HG02571 (cell line): ENCODE measurements around the gene OR6A2.

Source experiments
- ATAC-seq: cut with Tn5 transposase; IDR thresholded peaks from one replicate; pipeline ENCODE4 v1.9.1; 2021; ENCODE audit warnings: mild to moderate bottlenecking, moderate library complexity; ENCODE audit not compliant: unreplicated experiment

OR6A2 gene

DNA sequence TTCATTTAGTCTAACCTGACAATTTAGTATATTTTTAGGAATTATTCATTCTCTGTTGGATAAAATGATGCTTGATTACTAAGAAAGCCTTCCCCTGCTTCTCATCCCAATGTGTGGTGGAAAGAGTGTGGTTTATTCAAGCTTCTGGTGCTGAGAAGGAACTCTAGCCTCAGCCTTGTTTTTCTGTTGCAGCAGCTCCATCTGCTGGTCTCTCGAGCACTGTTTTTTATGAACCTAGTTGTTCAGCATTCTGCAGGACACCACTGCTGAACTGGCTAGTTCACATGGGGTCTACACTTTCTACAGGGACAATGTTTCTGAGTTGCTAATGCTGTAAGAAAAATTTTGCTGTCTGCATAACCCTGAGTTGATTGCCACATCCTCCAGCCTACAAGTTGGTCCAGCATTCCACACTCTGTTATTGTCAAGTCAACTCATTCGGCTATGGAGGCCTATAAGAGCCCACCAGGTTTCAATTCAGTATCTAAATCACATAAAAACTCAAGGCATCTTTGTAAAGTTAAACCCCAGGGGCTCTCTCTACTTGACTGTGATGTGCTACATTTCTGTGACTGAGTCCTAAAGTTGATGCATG is 42.0 kb downstream of the OR6A2 start:
- peak; percentile 61 for ATAC-seq

DNA sequence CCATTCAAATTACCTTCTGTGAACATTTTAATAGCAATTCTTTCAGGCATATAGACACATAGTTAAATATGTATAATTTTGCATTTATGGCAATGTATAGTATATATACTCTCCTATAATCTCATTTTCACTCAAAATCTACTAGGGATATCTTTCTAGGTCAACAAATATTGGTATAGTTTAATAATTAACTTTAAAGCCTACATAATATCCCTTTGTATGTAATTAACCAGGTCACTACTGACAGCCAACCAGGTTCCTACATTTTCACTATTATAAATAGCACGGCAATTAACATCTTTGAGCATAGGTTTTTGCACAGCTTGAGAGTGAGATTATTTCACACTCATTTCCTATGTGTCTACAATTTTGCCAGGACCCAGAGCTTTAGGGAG is 43.5 kb downstream of the OR6A2 start:
- no peak for ATAC-seq

DNA sequence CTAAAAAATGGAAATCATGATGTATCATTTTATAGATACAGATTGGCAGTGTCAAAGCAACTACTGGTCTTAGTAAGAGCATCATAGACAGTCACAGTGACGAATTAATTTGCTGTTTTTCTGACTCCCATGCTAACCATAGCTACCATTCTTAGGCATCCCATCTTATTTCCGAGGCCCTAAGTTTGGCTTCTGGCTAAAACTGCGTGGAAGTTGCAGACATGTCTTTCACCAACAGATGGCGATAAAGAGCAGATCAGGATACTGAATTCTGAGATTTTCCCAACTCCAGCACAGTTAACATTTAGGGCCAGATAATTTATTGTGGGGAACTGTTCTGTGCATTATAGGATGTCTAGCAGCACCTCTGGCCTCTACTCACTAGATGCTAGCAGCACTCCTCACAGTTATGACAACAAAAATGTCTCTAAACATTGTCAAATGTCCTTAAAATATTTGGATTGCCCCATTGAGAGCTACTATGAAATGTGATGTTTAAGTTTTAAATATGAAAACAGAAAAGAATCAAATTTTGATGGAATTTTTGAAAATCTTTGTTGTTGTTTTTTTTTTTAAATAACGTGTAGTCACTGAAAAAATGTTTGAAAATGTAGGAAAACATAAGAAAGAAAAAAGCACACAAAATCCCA is 44.1 kb downstream of the OR6A2 start:
- ATAC-seq = no peak

DNA sequence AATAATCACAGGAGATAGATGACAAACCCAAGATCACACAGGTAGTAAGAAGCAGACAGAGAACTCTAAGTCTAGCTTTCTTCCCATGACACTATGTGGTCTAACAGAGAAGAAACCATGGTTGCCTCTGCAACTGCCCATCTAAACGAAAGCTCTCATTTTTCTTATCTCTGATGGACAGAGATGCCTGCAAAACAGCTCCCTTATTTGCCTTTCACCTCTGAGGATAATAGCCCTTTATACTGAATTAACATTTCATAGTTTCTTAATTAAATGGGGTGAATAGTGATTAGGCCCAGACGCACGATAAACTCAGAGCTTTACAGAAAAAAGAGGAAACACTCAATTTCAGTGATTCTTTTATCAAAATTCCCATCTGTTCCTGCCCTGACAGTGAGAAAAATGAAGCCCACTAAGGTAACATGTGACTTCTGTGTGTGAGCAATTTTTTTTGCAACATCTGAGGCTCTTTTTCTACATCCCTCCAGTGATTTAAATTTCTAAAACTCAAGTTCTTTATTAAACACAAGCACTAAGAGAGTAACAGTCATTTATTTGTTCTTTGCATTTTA is 52.3 kb downstream of the OR6A2 start:
- no peak for ATAC-seq

DNA sequence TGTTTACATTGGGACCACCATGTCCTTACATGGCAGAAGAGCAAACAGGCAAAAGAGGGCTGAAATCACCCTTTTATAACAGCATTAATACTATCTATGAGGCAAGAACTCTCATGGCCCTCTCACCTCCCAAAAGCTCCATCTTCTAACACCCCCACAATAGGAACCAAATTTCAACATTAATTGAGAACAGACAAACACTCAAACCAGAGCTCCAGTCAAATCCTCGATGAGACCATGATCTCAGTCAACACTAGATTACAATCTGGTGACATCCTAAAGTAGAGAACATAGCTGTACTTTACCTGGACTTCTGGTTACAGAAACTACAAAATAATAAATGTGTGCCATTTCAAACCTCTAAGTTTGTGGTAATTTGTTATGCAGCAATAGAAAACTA is 52.9 kb downstream of the OR6A2 start:
- ATAC-seq = no peak

DNA sequence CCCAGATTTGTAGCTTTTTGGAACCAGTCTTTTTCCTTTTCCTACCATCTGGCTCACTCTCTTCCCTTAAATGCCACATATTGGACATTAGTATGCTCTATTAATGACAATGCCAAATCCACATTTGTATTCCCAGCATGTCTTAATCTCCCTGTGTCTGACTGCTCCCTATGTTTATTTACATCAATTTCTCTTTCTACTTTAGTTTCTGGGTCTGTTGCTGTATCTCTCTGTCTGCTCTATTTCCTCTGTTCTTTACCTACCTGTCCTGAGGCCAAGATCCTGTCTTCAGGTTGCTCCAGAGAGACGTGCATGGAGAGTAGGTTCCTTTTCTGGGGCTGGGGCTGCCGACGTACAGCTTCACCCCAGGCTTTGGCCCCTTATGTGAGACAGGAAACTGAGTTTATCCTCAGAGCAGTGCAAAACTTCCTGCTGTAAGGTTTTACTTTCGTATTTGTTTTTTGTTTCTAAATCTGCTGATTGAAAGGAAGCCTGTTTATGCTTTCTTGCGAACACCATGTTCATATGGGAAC is 53.3 kb downstream of the OR6A2 start:
- peak; percentile 88 for ATAC-seq

DNA sequence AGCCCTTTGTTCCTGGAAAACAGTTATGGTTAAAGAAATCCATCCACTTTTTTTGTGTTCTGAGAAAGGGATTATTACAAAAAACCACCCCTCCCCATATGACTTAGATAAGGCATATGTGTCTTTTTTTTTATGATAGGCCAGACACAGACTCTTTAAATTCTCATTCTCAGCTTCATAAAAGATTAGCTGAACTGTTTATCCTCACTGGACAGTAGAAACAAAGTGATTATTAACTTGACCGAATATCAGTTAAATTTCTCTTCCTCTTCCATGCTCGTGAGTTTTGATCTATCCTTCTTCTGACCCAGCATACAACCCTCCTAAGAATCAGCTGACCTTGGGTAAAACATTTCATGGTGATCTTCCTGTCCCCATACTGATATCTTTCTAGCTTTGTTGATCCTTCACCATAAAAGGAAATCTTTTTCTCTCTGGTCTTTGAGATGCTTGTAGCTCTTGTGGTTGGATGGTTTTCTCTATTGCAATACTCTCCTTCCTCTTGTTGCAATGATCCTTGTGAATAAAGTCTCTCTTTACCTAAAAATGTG is 53.9 kb downstream of the OR6A2 start:
- no peak for ATAC-seq

DNA sequence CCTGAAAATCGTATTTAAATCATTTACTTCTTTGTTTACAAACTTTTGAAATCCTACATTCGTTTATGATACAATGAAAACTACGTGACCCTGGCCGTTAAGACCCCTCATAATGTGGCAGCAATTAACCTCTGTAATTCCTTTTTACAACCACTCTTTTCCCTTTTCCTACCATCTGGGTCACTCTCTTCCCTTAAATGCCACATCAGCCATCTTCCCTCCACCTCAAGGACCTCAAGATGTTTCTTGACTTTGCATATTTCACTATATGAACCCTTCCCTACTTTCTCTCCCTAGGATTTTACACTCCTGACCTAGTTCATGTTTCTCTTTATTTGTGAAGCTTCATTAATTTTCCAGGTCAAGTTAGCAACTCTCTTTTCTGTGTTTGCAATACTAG is 54.5 kb downstream of the OR6A2 start:
- ATAC-seq = no peak

DNA sequence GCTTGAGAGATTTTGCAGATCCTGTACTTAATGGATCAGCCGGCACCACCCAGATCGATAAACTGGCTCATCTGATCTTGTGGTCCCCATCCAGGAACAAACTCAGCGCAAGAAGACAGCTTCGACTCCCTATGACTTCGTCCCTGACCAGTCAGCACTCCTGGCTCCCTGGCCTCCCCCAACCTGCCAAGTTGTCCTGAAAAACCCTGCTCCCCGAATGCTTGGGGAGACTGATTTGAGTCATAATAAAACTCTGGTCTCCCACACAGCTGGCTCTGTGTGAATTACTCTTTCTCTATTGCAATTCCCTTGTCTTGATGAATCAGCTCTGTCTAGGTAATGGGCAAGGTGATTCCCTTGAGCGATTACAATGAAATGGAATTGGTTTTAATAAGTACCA is 57.2 kb downstream of the OR6A2 start:
- ATAC-seq = no peak
